D721Med (cell line): ENCODE data around the gene RPS6KA2.

ENCODE experiments used
- DNase-seq: peaks from one replicate; pipeline ENCODE4 v3.0.0; 2011; ENCODE audit warnings: low spot score; ENCODE audit not compliant: insufficient read length
- FAIRE-seq: peaks from 2 replicates; lab custom pipeline; 2011; peaks lifted over from hg19 to GRCh38; lab: Jason Lieb, UNC
- CTCF ChIP-seq: IDR thresholded peaks from 2 replicates; pipeline ENCODE4 v1.5.1; 2012; ENCODE audit warnings: mild to moderate bottlenecking, control low read depth; ENCODE audit not compliant: insufficient read depth; ENCODE audit errors: missing control alignments

The RPS6KA2 gene

GRCh38 chr6:166437661-166438060 lies 189.4 kb downstream of the RPS6KA2 start:
- no peak for TF ChIP-seq CTCF
- no peak for DNase-seq
- no peak for FAIRE-seq

- DNase-seq (no peak), FAIRE-seq (no peak)
- no peak for TF ChIP-seq CTCF
These were observed 190.6 kb downstream of the RPS6KA2 start for GRCh38 chr6:166436195-166437139.

- DNase-seq: no peak
- TF ChIP-seq CTCF: no peak
- no peak for FAIRE-seq
These were observed 191.5 kb downstream of the RPS6KA2 start for GRCh38 chr6:166435574-166435973.

GRCh38 chr6:166434336-166434735 lies 192.7 kb downstream of the RPS6KA2 start:
- no peak for TF ChIP-seq CTCF
- FAIRE-seq (no peak), DNase-seq (no peak)

GRCh38 chr6:166433096-166433495 lies 194.0 kb downstream of the RPS6KA2 start:
- DNase-seq (no peak), FAIRE-seq (no peak)
- no peak for TF ChIP-seq CTCF

GRCh38 chr6:166430269-166430668 lies 196.8 kb downstream of the RPS6KA2 start:
- no peak for FAIRE-seq
- TF ChIP-seq CTCF: no peak

GRCh38 chr6:166424431-166424830 lies 202.6 kb downstream of the RPS6KA2 start:
- FAIRE-seq: no peak
- TF ChIP-seq CTCF: no peak
- no peak for DNase-seq

More at GRCh38 chr6:166430269-166430668, 196.8 kb downstream of the RPS6KA2 start:
- DNase-seq: no peak
